RCC 7860 (cell line): ENCODE measurements around the gene KIFC3.
A peak's percentile ranks its signal among the peaks of the same experiment; 100 is the strongest.
"Not testable (repeated sequence)": the region's sequence is repeated elsewhere in the genome, so short reads cannot be mapped to it uniquely, and the experiment has no call there.

Experiments
- DNase-seq: peaks from one replicate; pipeline ENCODE4 v3.0.0-alpha.2; 2015; ENCODE audit warnings: low spot score
- FAIRE-seq: peaks from 2 replicates; lab custom pipeline; 2012; peaks lifted over from hg19 to GRCh38; lab: Jason Lieb, UNC

The KIFC3 gene

DNA sequence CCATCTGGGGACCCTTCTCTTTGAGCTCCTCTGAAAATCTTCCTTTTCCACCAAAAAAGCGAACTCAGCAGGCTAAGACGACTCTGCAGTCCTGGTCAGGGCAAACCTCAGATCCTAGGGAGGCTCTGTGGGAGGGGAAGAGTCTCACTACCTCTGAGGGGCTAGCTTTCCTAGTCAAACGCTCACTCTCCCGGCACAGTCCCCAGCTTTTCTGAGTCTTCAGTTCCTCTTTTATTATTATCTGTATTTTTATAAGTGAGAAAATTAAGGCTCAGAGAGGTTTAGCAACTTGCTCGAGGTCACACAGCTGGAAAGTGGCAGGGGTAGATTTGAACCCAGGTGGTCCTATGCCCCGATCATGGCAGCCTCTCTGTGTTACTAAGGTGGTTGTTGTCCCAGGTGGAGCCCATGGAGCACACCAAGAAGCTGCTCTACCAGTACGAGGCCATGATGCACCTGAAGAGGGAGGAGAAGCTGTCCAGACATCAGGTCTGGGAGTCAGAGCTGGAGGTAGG lies 75.8 kb downstream of the KIFC3 start:
- no peak for DNase-seq
- FAIRE-seq = no peak

GRCh38 chr16:57725976-57726375 lies 76.3 kb downstream of the KIFC3 start:
- FAIRE-seq (no peak), DNase-seq (no peak)

DNA sequence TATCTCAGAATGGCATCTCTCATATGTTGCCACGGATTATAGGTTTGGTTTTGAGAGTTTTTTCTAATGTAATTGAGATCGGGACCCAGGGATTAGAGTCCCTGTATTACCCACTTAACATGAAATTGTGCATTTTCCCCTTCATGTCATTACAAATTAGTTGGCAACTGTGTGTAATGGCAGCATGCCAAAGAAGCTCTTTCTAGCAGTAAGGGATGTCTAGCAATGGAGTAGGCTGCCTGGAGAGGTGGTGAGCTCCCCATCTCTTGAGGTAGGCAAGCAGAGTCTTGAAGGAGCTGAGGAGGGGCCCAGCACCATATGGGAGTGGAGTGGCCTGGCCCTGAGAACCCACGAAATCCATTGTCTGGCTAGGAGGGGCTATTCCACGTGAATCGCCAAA lies 76.7 kb downstream of the KIFC3 start:
- no peak for DNase-seq
- FAIRE-seq = no peak

- FAIRE-seq (no peak), DNase-seq (no peak)
Observed at GRCh38 chr16:57725151-57725550, 77.1 kb downstream of the KIFC3 start.

DNA sequence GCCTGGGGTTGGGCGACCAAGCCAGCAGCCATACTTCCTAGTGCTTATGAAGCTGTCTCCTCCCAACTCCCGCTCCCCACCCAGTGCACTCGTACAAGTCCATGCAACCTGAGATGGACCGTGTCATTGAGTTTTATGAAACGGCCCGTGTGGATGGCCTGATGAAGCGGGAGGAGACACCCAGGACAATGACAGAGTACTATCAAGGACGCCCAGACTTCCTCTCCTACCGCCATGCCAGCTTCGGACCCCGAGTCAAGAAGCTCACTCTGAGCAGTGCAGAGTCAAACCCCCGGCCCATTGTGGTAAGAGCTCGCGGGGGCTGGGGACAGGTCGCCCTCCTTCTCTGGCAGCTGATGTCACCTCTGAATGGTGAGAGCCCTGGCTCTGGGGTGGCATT lies 77.8 kb downstream of the KIFC3 start:
- no peak for FAIRE-seq
- no peak for DNase-seq

DNA sequence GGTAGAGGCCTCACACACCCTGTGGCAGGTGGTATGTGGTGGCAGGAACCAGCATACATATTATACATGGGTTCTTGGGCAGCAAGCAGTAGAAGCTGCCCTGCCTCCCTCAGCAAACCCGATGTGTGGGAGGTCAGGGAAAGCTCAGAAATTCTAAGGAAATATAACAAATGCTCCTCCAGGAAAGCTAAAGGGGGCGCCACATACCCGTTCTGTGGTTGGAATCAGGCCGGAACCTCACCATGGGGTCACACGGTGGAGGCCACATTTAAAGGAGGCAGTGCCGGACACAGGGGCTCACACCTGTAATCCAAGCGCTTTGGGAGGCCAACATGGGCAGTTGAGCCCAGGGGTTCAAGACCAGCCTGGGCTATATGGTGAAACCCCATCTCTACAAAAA lies 79.1 kb downstream of the KIFC3 start:
- FAIRE-seq (no peak), DNase-seq (no peak)

GRCh38 chr16:57722651-57723050 lies 79.6 kb downstream of the KIFC3 start:
- FAIRE-seq (no peak), DNase-seq (no peak)

- FAIRE-seq (no peak), DNase-seq (no peak)
Observed at GRCh38 chr16:57722210-57722499, 80.1 kb downstream of the KIFC3 start.

GRCh38 chr16:57721356-57722209 lies 80.7 kb downstream of the KIFC3 start:
- no peak for DNase-seq
- no peak for FAIRE-seq

- DNase-seq = peak; percentile 45
- no peak for FAIRE-seq
Observed at GRCh38 chr16:57720142-57720575, 82.1 kb downstream of the KIFC3 start.

DNA sequence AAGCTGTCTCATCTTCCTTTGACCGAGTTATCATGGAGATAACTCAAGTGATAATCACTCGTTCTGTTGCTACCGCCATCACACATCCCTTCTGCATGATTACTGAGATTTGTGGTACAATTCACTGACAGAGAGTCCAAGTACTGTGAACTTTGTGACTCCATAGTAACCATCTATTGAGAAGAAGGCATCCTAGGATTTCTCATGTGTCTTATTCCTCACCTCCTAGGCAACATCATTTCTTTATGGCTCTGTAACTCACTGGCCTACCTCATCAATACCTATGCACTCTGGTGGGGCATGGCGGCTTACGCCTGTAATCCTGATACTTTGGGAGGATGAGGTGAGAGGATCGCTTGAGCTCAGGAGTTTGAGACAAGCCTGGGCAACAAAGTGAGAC lies 88.2 kb downstream of the KIFC3 start:
- DNase-seq = no peak
- no peak for FAIRE-seq

- no peak for DNase-seq
- no peak for FAIRE-seq
Observed at GRCh38 chr16:57713596-57713995, 88.7 kb downstream of the KIFC3 start.

DNA sequence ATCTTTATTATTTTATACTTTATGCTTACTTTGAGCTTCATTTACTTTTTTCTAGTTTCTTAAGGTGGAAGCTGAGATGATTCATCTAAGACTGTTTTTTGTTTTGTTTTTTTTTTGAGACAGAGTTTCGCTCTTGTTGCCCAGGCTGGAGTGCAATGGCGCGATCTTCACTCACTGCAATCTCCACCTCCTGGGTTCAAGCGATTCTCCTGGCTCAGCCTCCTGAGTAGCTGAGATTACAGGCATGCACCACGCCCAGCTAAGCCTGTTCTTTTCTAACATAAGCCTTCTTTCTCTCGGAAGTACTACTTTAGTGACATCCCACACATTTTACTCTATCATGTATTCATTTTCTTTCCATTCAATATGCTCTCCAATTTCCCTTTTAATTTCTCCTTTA lies 89.7 kb downstream of the KIFC3 start:
- not testable (repeated sequence) for FAIRE-seq

GRCh38 chr16:57711993-57712392 lies 90.3 kb downstream of the KIFC3 start:
- FAIRE-seq = no peak
- DNase-seq = no peak

More for the DNA sequence above, 89.7 kb downstream of the KIFC3 start:
- DNase-seq = not testable (repeated sequence)

GRCh38 chr16:57711346-57711745 lies 90.9 kb downstream of the KIFC3 start:
- no peak for FAIRE-seq
- no peak for DNase-seq

GRCh38 chr16:57709663-57710062 lies 92.6 kb downstream of the KIFC3 start:
- no peak for DNase-seq
- FAIRE-seq = no peak
